H54 (cell line): Measurements from ENCODE around the gene KLHL25.

ENCODE experiments used
- DNase-seq: peaks from one replicate; pipeline ENCODE4 v3.0.0; 2011; ENCODE audit warnings: low spot score, mixed read lengths; ENCODE audit not compliant: insufficient read length
- FAIRE-seq: peaks from 3 replicates; lab custom pipeline; 2011; peaks lifted over from hg19 to GRCh38; lab: Jason Lieb, UNC
- POLR2A ChIP-seq: IDR thresholded peaks from 2 replicates; pipeline ENCODE4 v1.6.1; 2011; ENCODE audit warnings: low read depth, mild to moderate bottlenecking, low read length

KLHL25 gene

GRCh38 chr15:85756411-85757072 is 38.2 kb downstream of the KLHL25 start:
- no peak for TF ChIP-seq POLR2A
- FAIRE-seq (no peak), DNase-seq (no peak)

GRCh38 chr15:85755942-85756341 is 38.8 kb downstream of the KLHL25 start:
- no peak for TF ChIP-seq POLR2A
- FAIRE-seq (no peak), DNase-seq (no peak)

GRCh38 chr15:85755471-85755870 is 39.3 kb downstream of the KLHL25 start:
- FAIRE-seq, result no peak
- DNase-seq, result no peak
- no peak for TF ChIP-seq POLR2A

GRCh38 chr15:85754989-85755388 is 39.7 kb downstream of the KLHL25 start:
- no peak for TF ChIP-seq POLR2A
- FAIRE-seq (no peak), DNase-seq (no peak)

GRCh38 chr15:85753791-85754452 is 40.8 kb downstream of the KLHL25 start:
- DNase-seq, result no peak
- no peak for FAIRE-seq
- no peak for TF ChIP-seq POLR2A

- FAIRE-seq (no peak), DNase-seq (no peak)
Measured at GRCh38 chr15:85753261-85753660, 41.5 kb downstream of the KLHL25 start.

GRCh38 chr15:85752491-85752961 is 42.2 kb downstream of the KLHL25 start:
- DNase-seq (no peak), FAIRE-seq (no peak)
- TF ChIP-seq POLR2A, result no peak

More at GRCh38 chr15:85753261-85753660, 41.5 kb downstream of the KLHL25 start:
- TF ChIP-seq POLR2A, result no peak

- FAIRE-seq (no peak), DNase-seq (no peak)
- no peak for TF ChIP-seq POLR2A
Measured at GRCh38 chr15:85752124-85752475, 42.6 kb downstream of the KLHL25 start.

GRCh38 chr15:85751291-85752123 is 43.2 kb downstream of the KLHL25 start:
- no peak for FAIRE-seq
- no peak for DNase-seq
- TF ChIP-seq POLR2A, result no peak

GRCh38 chr15:85750319-85751290 is 44.1 kb downstream of the KLHL25 start:
- DNase-seq, result no peak
- no peak for TF ChIP-seq POLR2A
- no peak for FAIRE-seq

- DNase-seq (no peak), FAIRE-seq (no peak)
- TF ChIP-seq POLR2A, result no peak
Measured at GRCh38 chr15:85749261-85750151, 45.2 kb downstream of the KLHL25 start.

GRCh38 chr15:85748729-85749128 is 46.0 kb downstream of the KLHL25 start:
- FAIRE-seq, result no peak
- no peak for DNase-seq
- TF ChIP-seq POLR2A, result no peak
